HFF-Myc (cell line): Measurements from ENCODE around the gene PSMF1.

Experiments
- DNase-seq: peaks from one replicate; pipeline ENCODE4 v3.0.0-alpha.2; 2011; ENCODE audit warnings: low read depth; ENCODE audit errors: extremely low read depth
- H3K4me3 ChIP-seq: replicated peaks from 2 replicates; pipeline ENCODE4 v1.5.1; 2011; ENCODE audit warnings: low read depth, mild to moderate bottlenecking, control low read depth, low read length
- TF ChIP-seq, protein P1 (sequence below): IDR thresholded peaks from 2 replicates; pipeline ENCODE4 v1.5.1; 2012; ENCODE audit warnings: mild to moderate bottlenecking, low read depth, low read length, control low read depth; ENCODE audit errors: missing control alignments

Gene PSMF1, protein sequence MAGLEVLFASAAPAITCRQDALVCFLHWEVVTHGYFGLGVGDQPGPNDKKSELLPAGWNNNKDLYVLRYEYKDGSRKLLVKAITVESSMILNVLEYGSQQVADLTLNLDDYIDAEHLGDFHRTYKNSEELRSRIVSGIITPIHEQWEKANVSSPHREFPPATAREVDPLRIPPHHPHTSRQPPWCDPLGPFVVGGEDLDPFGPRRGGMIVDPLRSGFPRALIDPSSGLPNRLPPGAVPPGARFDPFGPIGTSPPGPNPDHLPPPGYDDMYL

DNA sequence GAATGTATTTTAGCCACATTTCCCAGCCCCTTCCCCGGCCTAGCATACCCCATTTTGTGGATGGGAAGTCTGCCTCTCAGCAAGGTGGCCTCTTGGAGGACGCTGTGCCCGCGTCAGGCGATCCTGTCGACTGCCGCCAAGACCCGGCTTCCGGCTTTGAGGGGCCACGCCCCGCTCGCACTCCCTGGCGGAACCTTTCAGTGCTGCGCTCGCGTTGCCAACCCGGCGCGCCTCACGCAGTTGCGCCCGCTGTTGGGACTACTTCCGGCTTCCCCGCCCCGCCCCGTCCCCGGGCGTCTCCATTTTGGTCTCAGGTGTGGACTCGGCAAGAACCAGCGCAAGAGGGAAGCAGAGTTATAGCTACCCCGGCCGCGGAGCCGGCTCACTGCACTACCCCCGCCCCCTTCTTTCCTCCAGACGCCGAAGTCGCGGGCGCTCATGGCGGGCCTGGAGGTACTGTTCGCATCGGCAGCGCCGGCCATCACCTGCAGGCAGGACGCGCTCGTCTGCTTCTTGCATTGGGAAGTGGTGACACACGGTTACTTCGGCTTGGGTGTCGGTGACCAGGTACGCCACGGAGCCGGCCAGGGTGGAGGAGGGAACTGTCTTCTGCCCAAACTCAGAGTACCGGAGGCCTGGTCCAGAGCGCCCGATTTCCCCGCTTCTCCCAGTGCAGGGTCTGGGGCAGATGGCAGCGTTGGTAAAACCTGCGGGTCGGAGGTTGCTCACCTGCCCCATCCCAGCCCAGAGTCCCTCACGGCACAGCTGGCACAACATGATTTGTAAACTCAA lies at the start of gene PSMF1:
Gene PSMF1, plus strand, starts transcription at position 267 of the 792 bp plus-strand sequence. Its CDS starts 172 bp downstream, at position 439.
- peak; percentile 61 for DNase-seq
- H3K4me3 ChIP-seq: peak within 1 kb of the TSS; percentile 95
- TF ChIP-seq, protein P1, sequence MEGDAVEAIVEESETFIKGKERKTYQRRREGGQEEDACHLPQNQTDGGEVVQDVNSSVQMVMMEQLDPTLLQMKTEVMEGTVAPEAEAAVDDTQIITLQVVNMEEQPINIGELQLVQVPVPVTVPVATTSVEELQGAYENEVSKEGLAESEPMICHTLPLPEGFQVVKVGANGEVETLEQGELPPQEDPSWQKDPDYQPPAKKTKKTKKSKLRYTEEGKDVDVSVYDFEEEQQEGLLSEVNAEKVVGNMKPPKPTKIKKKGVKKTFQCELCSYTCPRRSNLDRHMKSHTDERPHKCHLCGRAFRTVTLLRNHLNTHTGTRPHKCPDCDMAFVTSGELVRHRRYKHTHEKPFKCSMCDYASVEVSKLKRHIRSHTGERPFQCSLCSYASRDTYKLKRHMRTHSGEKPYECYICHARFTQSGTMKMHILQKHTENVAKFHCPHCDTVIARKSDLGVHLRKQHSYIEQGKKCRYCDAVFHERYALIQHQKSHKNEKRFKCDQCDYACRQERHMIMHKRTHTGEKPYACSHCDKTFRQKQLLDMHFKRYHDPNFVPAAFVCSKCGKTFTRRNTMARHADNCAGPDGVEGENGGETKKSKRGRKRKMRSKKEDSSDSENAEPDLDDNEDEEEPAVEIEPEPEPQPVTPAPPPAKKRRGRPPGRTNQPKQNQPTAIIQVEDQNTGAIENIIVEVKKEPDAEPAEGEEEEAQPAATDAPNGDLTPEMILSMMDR: no peak

DNA sequence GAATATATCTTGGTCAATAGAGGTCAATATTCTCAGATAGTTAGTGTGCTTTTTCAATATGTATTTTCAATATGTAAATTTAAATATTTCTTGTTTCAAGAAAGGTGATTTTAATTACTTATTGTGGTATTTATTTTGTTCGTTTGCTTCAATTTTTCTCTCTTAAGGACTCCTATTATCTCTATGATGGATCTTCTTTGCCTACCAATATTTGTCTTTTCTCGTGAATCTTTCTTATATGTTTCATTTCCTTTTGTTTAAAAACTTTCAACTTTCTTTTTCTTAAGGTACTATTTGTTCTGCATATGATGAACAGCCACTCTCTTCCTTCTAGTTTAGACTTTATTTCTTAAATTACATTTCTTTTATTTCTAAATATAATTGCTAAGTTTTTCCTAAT lies 46.1 kb upstream of the PSMF1 start:
- H3K4me3 ChIP-seq: no peak overlapping the region
- TF ChIP-seq, protein P1: no peak
- DNase-seq: no peak

DNA sequence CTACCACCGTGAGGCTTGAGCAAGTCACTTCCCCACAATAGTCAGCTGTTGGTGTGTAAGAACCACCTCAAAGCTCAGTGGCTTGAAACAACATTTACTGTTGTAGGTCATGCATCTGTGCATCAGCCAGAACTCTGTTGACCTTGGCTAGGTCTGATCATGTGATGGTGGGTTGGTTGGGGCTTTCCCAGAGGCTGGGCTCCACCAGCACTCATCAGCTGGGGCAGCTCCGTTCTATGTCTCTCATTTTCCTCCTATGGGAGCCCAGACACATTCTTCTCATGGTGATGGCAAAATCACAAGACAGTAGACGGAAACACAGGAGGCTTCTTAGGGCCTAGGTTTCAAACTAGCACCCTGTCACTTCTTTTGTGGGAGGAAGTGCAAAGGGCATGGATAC lies 42.8 kb upstream of the PSMF1 start:
- no peak for DNase-seq
- TF ChIP-seq, protein P1: no peak

DNA sequence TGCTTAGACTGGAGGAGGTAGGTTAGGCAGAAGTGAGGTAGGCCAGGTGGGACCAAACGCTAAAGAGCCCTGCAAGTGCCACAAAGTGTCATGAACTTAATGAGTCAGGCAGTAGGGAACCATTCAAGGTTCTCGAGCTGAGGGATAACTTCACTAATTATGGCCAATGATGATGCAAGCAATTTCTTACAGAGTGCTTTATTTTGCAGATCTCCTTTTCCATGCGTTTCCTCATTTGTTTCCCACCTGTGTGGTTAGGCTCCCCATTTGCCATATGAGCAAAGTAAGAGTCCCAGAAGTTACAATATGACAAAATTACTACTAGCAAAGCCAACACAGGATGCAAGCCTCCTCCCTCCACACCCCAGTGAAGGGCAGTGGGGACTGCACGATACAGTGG lies 36.5 kb upstream of the PSMF1 start:
- no peak overlapping the region for H3K4me3 ChIP-seq
- no peak for DNase-seq
- TF ChIP-seq, protein P1: no peak

More for the DNA sequence above, 42.8 kb upstream of the PSMF1 start:
- H3K4me3 ChIP-seq: no peak overlapping the region

DNA sequence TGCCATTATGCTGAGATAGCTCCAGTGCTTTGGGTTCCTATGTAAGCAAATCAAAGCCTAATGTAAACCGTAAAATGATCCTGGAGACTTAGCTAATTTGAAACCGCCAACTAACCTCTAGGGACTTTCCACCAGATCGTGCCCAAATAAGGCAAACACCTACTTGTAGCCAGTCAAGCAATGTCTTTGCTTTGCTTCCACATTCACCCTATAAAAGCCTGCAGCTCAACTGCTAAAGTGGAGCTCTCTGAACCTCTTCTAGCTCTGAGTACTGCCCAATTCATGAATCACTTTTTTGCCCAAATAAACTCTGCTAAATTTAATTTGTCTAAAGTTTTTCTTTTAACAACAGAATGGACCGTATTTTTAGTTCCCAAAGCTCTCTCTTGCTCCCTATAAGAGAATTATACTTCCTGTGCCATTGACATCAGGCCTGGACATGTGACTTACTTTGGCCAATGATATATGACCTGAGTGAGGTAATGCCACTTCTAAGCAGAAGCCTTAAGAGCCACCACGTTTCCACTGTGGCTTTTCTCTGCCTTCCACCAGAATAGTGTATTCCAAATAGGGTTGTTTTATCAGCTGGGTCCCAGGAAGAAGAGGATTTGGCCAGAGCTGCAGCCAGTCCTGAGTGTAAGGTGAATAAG lies 34.8 kb upstream of the PSMF1 start:
- TF ChIP-seq, protein P1: no peak
- H3K4me3 ChIP-seq: no peak overlapping the region
- no peak for DNase-seq

DNA sequence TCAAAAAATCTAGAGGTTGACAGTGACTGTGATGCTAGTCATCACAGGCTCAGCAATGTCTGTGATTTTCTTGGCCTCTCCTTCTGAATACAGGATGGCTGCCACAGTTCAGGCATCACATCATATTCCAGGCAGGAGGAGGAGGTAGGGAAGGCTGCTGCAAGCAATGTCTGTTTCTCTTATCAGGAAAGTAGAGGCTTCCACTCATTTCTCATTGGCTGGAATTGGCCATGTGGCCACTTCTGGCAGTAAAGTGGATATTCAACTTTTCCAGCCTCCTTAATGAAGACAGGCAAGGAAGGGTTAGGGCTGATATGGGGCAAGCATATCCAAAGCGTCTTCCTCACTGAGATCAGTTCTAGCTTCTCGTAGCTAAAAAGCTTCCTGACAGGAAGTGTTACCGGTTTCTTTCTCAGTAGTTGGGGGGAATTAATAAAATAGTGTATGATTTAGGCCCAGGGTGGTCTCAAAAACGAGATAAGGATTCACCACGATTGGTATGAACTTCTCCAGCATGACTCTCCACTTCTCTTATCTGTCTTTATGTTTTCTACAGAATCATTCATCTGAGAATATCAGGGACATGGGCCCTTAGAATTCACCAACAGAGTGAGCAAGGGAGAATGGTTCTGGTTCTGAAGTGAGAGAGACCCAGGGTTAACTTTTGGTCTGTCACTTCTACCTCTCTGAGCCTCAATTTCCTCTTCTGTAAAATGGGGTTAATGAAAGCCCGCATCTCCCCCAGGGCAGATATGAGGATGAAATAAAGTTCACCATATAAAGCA lies 32.7 kb upstream of the PSMF1 start:
- DNase-seq: no peak
- TF ChIP-seq, protein P1: no peak
- H3K4me3 ChIP-seq: no peak overlapping the region
